Omental fat pad (tissue), 4 donors: ENCODE data around the gene PDE7B. TPM values are rescaled to one million over a fixed set of nuclear protein-coding genes. Genes with fewer than 3 reads are reported as not detected.

Source experiments
- ATAC-seq: fragments of 150-250 bp; one replicate; pipeline ENCODE4 v1.9.1; 2016; ENCODE audit warnings: mild to moderate bottlenecking, moderate library complexity; ENCODE audit not compliant: low FRiP score
- DNase-seq: peaks from one replicate; pipeline ENCODE4 v3.0.0-alpha.2; 2019; ENCODE audit warnings: low spot score
- total RNA-seq, 4 donors: library from RNA; depleted of rRNA; stranded (reverse); fragments of >200 nt; gene quantifications; one replicate each; pipeline ENCODE4 v1.1.0, GENCODE V29; 2016
- TF ChIP-seq, protein P1 (sequence below), 3 donors: fragments of 450-650 bp; IDR thresholded peaks; one replicate each; pipeline ENCODE4 v1.5.1; 2016 to 2017; ENCODE audit warnings: antibody characterized with exemption in 3 of 3, mild to moderate bottlenecking in 3 of 3, moderate library complexity in 2 of 3

The PDE7B gene
- total RNA-seq, 4 donors from 2014 or later, result 7.3 to 15.0 (median 12.1) TPM

GRCh38 chr6:136173519-136174507 is 322.3 kb downstream of the PDE7B start:
- DNase-seq, result no peak
- TF ChIP-seq, protein P1, sequence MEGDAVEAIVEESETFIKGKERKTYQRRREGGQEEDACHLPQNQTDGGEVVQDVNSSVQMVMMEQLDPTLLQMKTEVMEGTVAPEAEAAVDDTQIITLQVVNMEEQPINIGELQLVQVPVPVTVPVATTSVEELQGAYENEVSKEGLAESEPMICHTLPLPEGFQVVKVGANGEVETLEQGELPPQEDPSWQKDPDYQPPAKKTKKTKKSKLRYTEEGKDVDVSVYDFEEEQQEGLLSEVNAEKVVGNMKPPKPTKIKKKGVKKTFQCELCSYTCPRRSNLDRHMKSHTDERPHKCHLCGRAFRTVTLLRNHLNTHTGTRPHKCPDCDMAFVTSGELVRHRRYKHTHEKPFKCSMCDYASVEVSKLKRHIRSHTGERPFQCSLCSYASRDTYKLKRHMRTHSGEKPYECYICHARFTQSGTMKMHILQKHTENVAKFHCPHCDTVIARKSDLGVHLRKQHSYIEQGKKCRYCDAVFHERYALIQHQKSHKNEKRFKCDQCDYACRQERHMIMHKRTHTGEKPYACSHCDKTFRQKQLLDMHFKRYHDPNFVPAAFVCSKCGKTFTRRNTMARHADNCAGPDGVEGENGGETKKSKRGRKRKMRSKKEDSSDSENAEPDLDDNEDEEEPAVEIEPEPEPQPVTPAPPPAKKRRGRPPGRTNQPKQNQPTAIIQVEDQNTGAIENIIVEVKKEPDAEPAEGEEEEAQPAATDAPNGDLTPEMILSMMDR (IDR thresholded peaks at IDR 0.05), result no peak
- no peak for ATAC-seq

GRCh38 chr6:136174510-136174909 is 323.0 kb downstream of the PDE7B start:
- TF ChIP-seq, protein P1 (IDR thresholded peaks at IDR 0.05), result no peak
- ATAC-seq, result no peak
- DNase-seq, result no peak

- TF ChIP-seq, protein P1 (IDR thresholded peaks at IDR 0.05), result no peak
- DNase-seq (no peak), ATAC-seq (no peak)
Observed at GRCh38 chr6:136175873-136176272, 324.4 kb downstream of the PDE7B start.

- no peak for ATAC-seq
- DNase-seq, result no peak
- TF ChIP-seq, protein P1 (IDR thresholded peaks at IDR 0.05), result no peak
Observed at GRCh38 chr6:136178749-136179148, 327.2 kb downstream of the PDE7B start.

- TF ChIP-seq, protein P1 (IDR thresholded peaks at IDR 0.05), result no peak
Observed at GRCh38 chr6:136180704-136181511, 329.4 kb downstream of the PDE7B start.

DNA sequence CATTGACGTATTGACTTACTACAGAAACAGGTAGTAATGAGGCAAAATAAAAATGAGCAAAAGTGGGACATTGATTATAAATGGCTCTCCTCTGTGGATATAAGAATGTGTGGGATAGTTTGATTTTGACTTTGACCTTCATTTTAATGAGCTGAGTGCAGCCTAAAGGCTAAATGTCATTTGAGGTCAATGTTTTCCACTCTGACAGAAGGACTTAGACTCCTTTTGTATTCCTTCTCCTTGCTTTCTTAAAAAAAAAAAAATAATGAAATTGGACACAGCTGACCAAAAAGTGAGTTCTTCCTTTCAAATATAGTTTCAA is 330.0 kb downstream of the PDE7B start:
- ATAC-seq, result no peak
- TF ChIP-seq, protein P1 (IDR thresholded peaks at IDR 0.05), result no peak
- no peak for DNase-seq

More at GRCh38 chr6:136180704-136181511, 329.4 kb downstream of the PDE7B start:
- ATAC-seq (no peak), DNase-seq (no peak)
